Suprapubic skin (tissue), 4 donors: ENCODE results near the gene UTP14C. TPM values are rescaled to one million over a fixed set of nuclear protein-coding genes. Genes with fewer than 3 reads are reported as not detected.
"Not testable (repeated sequence)": the region's sequence is repeated elsewhere in the genome, so short reads cannot be mapped to it uniquely, and the experiment has no call there.

Experiments
- DNase-seq, 2 donors: peaks; one replicate each; pipeline ENCODE4 v3.0.0-alpha.2; 2019; ENCODE audit warnings: low spot score in 2 of 2
- H3K27ac ChIP-seq: fragments of 200-600 bp; sonication (generic); one replicate; pipeline ENCODE4 v1.5.1; 2019
- H3K27me3 ChIP-seq: fragments of 200-600 bp; sonication (generic); one replicate; pipeline ENCODE4 v1.5.1; 2019
- H3K36me3 ChIP-seq: fragments of 200-600 bp; sonication (generic); one replicate; pipeline ENCODE4 v1.5.1; 2019
- H3K4me1 ChIP-seq: fragments of 200-600 bp; sonication (generic); one replicate; pipeline ENCODE4 v1.5.1; 2019
- H3K4me3 ChIP-seq: fragments of 200-600 bp; sonication (generic); one replicate; pipeline ENCODE4 v1.5.1; 2019; ENCODE audit warnings: mild to moderate bottlenecking
- H3K9me3 ChIP-seq: fragments of 200-600 bp; sonication (generic); one replicate; pipeline ENCODE4 v1.5.1; 2019
- CTCF ChIP-seq, 2 donors: fragments of 200-600 bp in 1 of 2; fragments of 450-650 bp in 1 of 2; sonication (generic) in 1 of 2; IDR thresholded peaks; one replicate each; pipeline ENCODE4 v1.5.1; 2016 to 2019; ENCODE audit warnings: antibody characterized with exemption in 2 of 2, mild to moderate bottlenecking in 1 of 2, moderate library complexity in 1 of 2
- EP300 ChIP-seq: sonication (generic); formaldehyde crosslinking; IDR thresholded peaks from one replicate; pipeline ENCODE4 v1.6.1; 2017; ENCODE audit warnings: antibody characterized with exemption
- POLR2A ChIP-seq, 2 donors: fragments of 450-650 bp; IDR thresholded peaks; one replicate each; pipeline ENCODE4 v1.6.1; 2017; ENCODE audit warnings: antibody characterized with exemption in 2 of 2, mild to moderate bottlenecking in 2 of 2, moderate library complexity in 2 of 2
- POLR2AphosphoS5 ChIP-seq, 3 donors: sonication (generic); formaldehyde crosslinking; IDR thresholded peaks; one replicate each; pipeline ENCODE4 v1.6.1; 2017; ENCODE audit warnings: antibody characterized with exemption in 3 of 3
- WGBS: methylation state at CpG from one replicate; pipeline ENCODE4 v1.1.5; 2018; 5-methylcytosine and 5-hydroxymethylcytosine counted together
- total RNA-seq, 4 donors: library from RNA; depleted of rRNA; stranded (reverse); fragments of >200 nt; gene quantifications; one replicate each; pipeline ENCODE4 v1.1.0, GENCODE V29; 2016

Gene UTP14C
- total RNA-seq, 4 donors from 2014 or later, result 8.7 to 13.6 (median 10.3) TPM

- Histone ChIP-seq H3K27me3 (no peaks in the 10 kb centered on the region), H3K4me3 (no peak overlapping the region), H3K9me3 (no peaks in the 10 kb centered on the region), H3K4me1 (no peaks in the 10 kb centered on the region), H3K36me3 (no peaks in the 10 kb centered on the region), H3K27ac (no peak overlapping the region)
- no peak for DNase-seq
- TF ChIP-seq CTCF (IDR thresholded peaks at IDR 0.05) (no peak), POLR2A (IDR thresholded peaks at IDR 0.05) (no peak), POLR2AphosphoS5 (IDR thresholded peaks at IDR 0.05) (no peak), EP300 (no peak)
- WGBS, result 47% methylated on average over 5 of the region's 5 CpGs
Measured at GRCh38 chr13:51978796-51979556, 45.5 kb upstream of the UTP14C start.

- DNase-seq, result no peak
- no peaks in the 10 kb centered on the region for H3K9me3 ChIP-seq
- H3K4me3 ChIP-seq, result no peak overlapping the region
- no peak overlapping the region for H3K27ac ChIP-seq
- H3K36me3 ChIP-seq, result no peaks in the 10 kb centered on the region
- 52% methylated on average over 4 of the region's 4 CpGs for WGBS
- no peak for TF ChIP-seq POLR2A (IDR thresholded peaks at IDR 0.05)
- no peak for TF ChIP-seq EP300
- no peak for TF ChIP-seq CTCF (IDR thresholded peaks at IDR 0.05)
- TF ChIP-seq POLR2AphosphoS5 (IDR thresholded peaks at IDR 0.05), result no peak
- no peaks in the 10 kb centered on the region for H3K27me3 ChIP-seq
- no peaks in the 10 kb centered on the region for H3K4me1 ChIP-seq
Measured at GRCh38 chr13:51980908-51981307, 43.6 kb upstream of the UTP14C start.

GRCh38 chr13:51981355-51981754, 43.1 kb upstream of the UTP14C start:
- WGBS, result 72% methylated on average over 4 of the region's 4 CpGs
- Histone ChIP-seq H3K27me3 (no peaks in the 10 kb centered on the region), H3K4me3 (no peak overlapping the region), H3K36me3 (no peaks in the 10 kb centered on the region), H3K27ac (no peak overlapping the region), H3K4me1 (no peaks in the 10 kb centered on the region), H3K9me3 (no peaks in the 10 kb centered on the region)
- DNase-seq, result no peak
- TF ChIP-seq POLR2A (IDR thresholded peaks at IDR 0.05), result no peak
- no peak for TF ChIP-seq POLR2AphosphoS5 (IDR thresholded peaks at IDR 0.05)
- TF ChIP-seq EP300, result no peak
- TF ChIP-seq CTCF (IDR thresholded peaks at IDR 0.05), result no peak

- not testable (repeated sequence) for H3K27ac ChIP-seq, H3K9me3 ChIP-seq, H3K27me3 ChIP-seq, H3K36me3 ChIP-seq, H3K4me3 ChIP-seq, H3K4me1 ChIP-seq, DNase-seq
- WGBS, result 100% methylated on average over 1 of the region's 3 CpGs
Measured at GRCh38 chr13:51983292-51983691, 41.2 kb upstream of the UTP14C start.

- not testable (repeated sequence) for H3K36me3 ChIP-seq, H3K4me1 ChIP-seq, H3K4me3 ChIP-seq, H3K27ac ChIP-seq, H3K27me3 ChIP-seq, DNase-seq, H3K9me3 ChIP-seq
- 93% methylated on average over 4 of the region's 4 CpGs for WGBS
Measured at GRCh38 chr13:51984904-51985303, 39.6 kb upstream of the UTP14C start.

DNA sequence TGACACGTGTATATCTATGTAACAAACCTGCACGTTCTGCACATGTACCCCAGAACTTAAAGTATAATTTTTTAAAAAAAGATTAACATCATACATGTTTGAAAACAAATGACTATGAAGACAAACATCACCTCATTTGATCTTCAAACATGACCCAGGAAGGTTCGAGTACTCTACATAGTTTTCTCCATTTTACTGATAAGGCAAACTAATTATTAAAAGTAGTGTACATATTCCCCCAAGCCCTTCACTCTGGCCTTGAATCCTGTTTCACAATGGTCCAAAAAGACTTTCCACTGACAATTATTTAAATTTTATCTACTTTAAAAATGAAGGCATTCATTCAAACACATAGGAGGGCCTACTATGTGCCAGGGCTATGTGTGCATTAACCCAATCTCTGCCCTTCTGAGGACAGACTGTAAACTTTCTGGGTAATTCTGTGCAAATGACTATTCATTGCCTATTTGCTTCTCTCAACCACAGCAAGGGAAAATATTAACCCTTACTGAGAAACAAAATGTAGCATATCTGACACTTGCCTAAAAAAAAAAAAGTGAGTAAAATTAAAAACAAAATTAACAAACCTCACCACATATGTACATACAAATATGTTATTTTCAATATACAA, 35.4 kb upstream of the UTP14C start:
- Histone ChIP-seq H3K27me3 (no peaks in the 10 kb centered on the region), H3K4me3 (no peak overlapping the region), H3K36me3 (no peaks in the 10 kb centered on the region), H3K9me3 (no peaks in the 10 kb centered on the region), H3K4me1 (no peaks in the 10 kb centered on the region), H3K27ac (no peak overlapping the region)
- WGBS, result 87% methylated on average over 3 of the region's 3 CpGs
- TF ChIP-seq EP300 (no peak), POLR2AphosphoS5 (IDR thresholded peaks at IDR 0.05) (no peak), CTCF (IDR thresholded peaks at IDR 0.05) (no peak), POLR2A (IDR thresholded peaks at IDR 0.05) (no peak)
- DNase-seq, result no peak
